ENCODE results near the gene BRD1. TPM values are rescaled to one million over a fixed set of nuclear protein-coding genes. Genes with fewer than 3 reads are reported as not detected.

Gene BRD1
- total and polyA plus RNA-seq, 12 donors: 8.2 to 23.2 (median 16.9) TPM

GRCh38 chr22:49815641-49816091, 12.0 kb downstream of the BRD1 start:
- WGBS, 2 donors: 79 to 87% methylated on average over 15 of the region's 15 CpGs
- Histone ChIP-seq H3K36me3 (peaks cover 0 to 87% (median 24%) of the 10 kb centered on the region in 9 donors), H3K4me3 (no peak overlapping the region), H3K4me1 (peaks cover 7 to 53% (median 24%) of the 10 kb centered on the region in 9 donors), H3K27me3 (no peaks in the 10 kb centered on the region), H3K27ac (no peak overlapping the region), H3K9me3 (no peaks in the 10 kb centered on the region)
- no peak for TF ChIP-seq CTCF (IDR thresholded peaks at IDR 0.05)
- no peak for DNase-seq
- intact Hi-C loops (cut with DNase I): no loop called here
- peak in 4 of 8 donors; percentile 10 to 61 (median 30) for ATAC-seq

GRCh38 chr22:49814856-49815255, 12.8 kb downstream of the BRD1 start:
- no peak overlapping the region for H3K4me3 ChIP-seq
- 79 to 84% methylated on average over 8 of the region's 8 CpGs for WGBS, 2 donors
- H3K36me3 ChIP-seq: peaks cover 0 to 79% (median 16%) of the 10 kb centered on the region in 9 donors
- intact Hi-C loops (cut with DNase I): no loop called here
- TF ChIP-seq CTCF (IDR thresholded peaks at IDR 0.05): no peak
- no peaks in the 10 kb centered on the region for H3K9me3 ChIP-seq
- ATAC-seq (no peak), DNase-seq (no peak)
- H3K27ac ChIP-seq: no peak overlapping the region
- H3K4me1 ChIP-seq: peaks cover 5 to 56% (median 31%) of the 10 kb centered on the region in 9 donors
- no peaks in the 10 kb centered on the region for H3K27me3 ChIP-seq

- DNase-seq (no peak), ATAC-seq (no peak)
- Histone ChIP-seq H3K4me1 (peaks cover 5 to 62% (median 35%) of the 10 kb centered on the region in 9 donors), H3K9me3 (no peaks in the 10 kb centered on the region), H3K4me3 (no peak overlapping the region), H3K27ac (no peak overlapping the region), H3K36me3 (peaks cover 0 to 74% (median 14%) of the 10 kb centered on the region in 9 donors), H3K27me3 (no peaks in the 10 kb centered on the region)
- no peak for TF ChIP-seq CTCF (IDR thresholded peaks at IDR 0.05)
- intact Hi-C loops (cut with DNase I): no loop called here
- WGBS, 2 donors: 91% methylated on average over 14 of the region's 14 CpGs
Observed at GRCh38 chr22:49814164-49814686, 13.4 kb downstream of the BRD1 start.

- intact Hi-C loops (cut with DNase I): no loop called here
- TF ChIP-seq CTCF (IDR thresholded peaks at IDR 0.05): no peak
- no peak overlapping the region for H3K4me3 ChIP-seq
- H3K27ac ChIP-seq: no peak overlapping the region
- peaks cover 0 to 60% (median 1%) of the 10 kb centered on the region in 9 donors for H3K36me3 ChIP-seq
- no peaks in the 10 kb centered on the region for H3K9me3 ChIP-seq
- peaks cover 5 to 69% (median 45%) of the 10 kb centered on the region in 9 donors for H3K4me1 ChIP-seq
- DNase-seq: no peak
- no peaks in the 10 kb centered on the region for H3K27me3 ChIP-seq
- peak in 1 of 8 donors; percentile 48 for ATAC-seq
- WGBS, 2 donors: 95% methylated on average over 11 of the region's 11 CpGs
Observed at GRCh38 chr22:49812838-49813237, 14.8 kb downstream of the BRD1 start.
